ENCODE results near the gene PYGB.

GRCh38 chr20:25284131-25284601, 36.3 kb downstream of the PYGB start:
- TF ChIP-seq CTCF (IDR thresholded peaks at IDR 0.05; ENCODE audit: low read depth, low read length) (no peak), POLR2A (IDR thresholded peaks at IDR 0.05; ENCODE audit: extremely low read depth, insufficient read length) (no peak), MAX (IDR thresholded peaks at IDR 0.05; ENCODE audit: low read depth, low read length) (no peak), MYC (IDR thresholded peaks at IDR 0.05; ENCODE audit: low read depth, low read length) (no peak)
